ENCODE measurements around the gene NRG3. TPM values are rescaled to one million over a fixed set of nuclear protein-coding genes. Genes with fewer than 3 reads are reported as not detected.

Gene NRG3
- total RNA-seq, 4 donors from 2014 or later: 0.20 to 1.1 (median 0.84) TPM; not detected in 1

DNA sequence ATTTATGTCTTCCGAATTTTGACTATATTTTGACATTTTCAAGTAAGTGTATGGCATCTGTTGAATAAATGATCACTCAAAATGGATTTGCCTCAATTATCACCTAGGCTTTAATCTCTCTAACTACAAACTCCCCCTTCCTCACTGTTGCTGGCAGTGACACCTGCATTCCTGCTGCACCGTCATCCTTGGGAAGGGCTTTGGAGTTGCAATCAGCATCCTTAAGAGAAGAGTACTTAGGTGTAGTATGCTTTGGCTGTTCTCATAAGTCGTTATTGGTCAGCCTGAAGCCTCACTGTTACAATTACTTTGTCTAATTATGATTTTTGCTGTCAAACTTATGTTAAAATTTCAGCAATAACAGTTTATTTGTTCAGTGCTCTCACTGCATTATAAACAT is 415.0 kb downstream of the NRG3 start:
- H3K27ac ChIP-seq: no peak overlapping the region
- no peaks in the 10 kb centered on the region for H3K27me3 ChIP-seq
- TF ChIP-seq POLR2A (IDR thresholded peaks at IDR 0.05) (no peak), EP300 (IDR thresholded peaks at IDR 0.05) (no peak)
- TF ChIP-seq, protein P1, sequence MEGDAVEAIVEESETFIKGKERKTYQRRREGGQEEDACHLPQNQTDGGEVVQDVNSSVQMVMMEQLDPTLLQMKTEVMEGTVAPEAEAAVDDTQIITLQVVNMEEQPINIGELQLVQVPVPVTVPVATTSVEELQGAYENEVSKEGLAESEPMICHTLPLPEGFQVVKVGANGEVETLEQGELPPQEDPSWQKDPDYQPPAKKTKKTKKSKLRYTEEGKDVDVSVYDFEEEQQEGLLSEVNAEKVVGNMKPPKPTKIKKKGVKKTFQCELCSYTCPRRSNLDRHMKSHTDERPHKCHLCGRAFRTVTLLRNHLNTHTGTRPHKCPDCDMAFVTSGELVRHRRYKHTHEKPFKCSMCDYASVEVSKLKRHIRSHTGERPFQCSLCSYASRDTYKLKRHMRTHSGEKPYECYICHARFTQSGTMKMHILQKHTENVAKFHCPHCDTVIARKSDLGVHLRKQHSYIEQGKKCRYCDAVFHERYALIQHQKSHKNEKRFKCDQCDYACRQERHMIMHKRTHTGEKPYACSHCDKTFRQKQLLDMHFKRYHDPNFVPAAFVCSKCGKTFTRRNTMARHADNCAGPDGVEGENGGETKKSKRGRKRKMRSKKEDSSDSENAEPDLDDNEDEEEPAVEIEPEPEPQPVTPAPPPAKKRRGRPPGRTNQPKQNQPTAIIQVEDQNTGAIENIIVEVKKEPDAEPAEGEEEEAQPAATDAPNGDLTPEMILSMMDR (IDR thresholded peaks at IDR 0.05): no peak
- no peaks in the 10 kb centered on the region for H3K9me3 ChIP-seq
- DNase-seq (ENCODE audit: low spot score in 2 of 2): no peak
- no peaks in the 10 kb centered on the region for H3K4me1 ChIP-seq
- 68 to 82% methylated on average over 3 of the region's 3 CpGs for WGBS, 2 donors
- no peaks in the 10 kb centered on the region for H3K36me3 ChIP-seq
- H3K4me3 ChIP-seq: no peak overlapping the region

DNA sequence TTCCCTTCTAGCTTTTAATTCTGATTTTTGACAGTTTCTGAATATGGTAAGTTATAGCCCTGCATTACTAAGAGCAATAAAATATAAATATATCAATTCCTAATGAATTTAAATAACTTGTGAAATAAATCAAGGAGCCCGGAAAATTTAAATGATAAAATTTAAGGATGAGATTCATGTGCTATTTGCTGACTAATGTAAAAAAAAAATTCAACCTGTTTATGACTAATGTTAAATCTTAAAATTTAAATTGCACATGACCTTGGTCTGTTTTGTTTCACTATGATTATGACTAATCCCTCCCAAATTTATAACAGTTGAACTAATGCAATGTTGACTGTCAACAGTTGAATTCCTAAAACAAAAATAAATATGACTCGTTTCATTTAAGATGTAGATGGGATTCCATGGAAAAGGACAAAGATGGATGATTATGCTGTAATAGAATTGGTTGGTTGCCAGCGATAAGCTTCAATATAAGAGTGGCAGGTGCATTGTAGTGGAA is 419.9 kb downstream of the NRG3 start:
- no peaks in the 10 kb centered on the region for H3K4me1 ChIP-seq
- WGBS, 2 donors: 63 to 66% methylated on average over 3 of the region's 3 CpGs
- no peak overlapping the region for H3K27ac ChIP-seq
- no peaks in the 10 kb centered on the region for H3K36me3 ChIP-seq
- DNase-seq (ENCODE audit: low spot score in 2 of 2): no peak
- no peaks in the 10 kb centered on the region for H3K9me3 ChIP-seq
- TF ChIP-seq, protein P1 (IDR thresholded peaks at IDR 0.05): no peak
- TF ChIP-seq EP300 (IDR thresholded peaks at IDR 0.05): no peak
- no peak for TF ChIP-seq POLR2A (IDR thresholded peaks at IDR 0.05)
- H3K27me3 ChIP-seq: no peaks in the 10 kb centered on the region
- H3K4me3 ChIP-seq: no peak overlapping the region

DNA sequence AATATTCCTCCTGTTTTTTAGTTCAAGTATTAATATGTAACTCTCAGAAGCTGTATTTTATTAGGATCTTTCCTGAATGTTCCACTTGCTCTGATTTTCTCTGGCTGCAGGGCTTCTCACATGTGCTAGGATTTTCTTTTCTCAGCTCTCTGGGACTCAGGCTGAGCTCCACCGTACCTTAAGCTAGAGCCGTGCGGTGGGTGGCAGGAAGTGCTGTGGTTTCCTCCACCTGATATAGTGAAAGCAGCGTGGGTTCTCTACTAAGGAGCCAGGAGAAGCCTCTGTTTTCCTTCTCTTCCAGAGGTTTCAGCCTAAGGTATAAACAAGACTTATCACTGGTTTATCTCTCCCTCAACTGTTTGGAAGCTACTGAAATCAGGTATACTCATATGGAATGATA is 433.6 kb downstream of the NRG3 start:
- no peak overlapping the region for H3K4me3 ChIP-seq
- H3K9me3 ChIP-seq: no peaks in the 10 kb centered on the region
- WGBS, 2 donors: 79 to 88% methylated on average over 4 of the region's 4 CpGs
- H3K27me3 ChIP-seq: no peaks in the 10 kb centered on the region
- H3K36me3 ChIP-seq: no peaks in the 10 kb centered on the region
- TF ChIP-seq POLR2A (IDR thresholded peaks at IDR 0.05) (no peak), EP300 (IDR thresholded peaks at IDR 0.05) (no peak)
- TF ChIP-seq, protein P1 (IDR thresholded peaks at IDR 0.05): no peak
- no peaks in the 10 kb centered on the region for H3K4me1 ChIP-seq
- no peak overlapping the region for H3K27ac ChIP-seq
- no peak for DNase-seq (ENCODE audit: low spot score in 2 of 2)

DNA sequence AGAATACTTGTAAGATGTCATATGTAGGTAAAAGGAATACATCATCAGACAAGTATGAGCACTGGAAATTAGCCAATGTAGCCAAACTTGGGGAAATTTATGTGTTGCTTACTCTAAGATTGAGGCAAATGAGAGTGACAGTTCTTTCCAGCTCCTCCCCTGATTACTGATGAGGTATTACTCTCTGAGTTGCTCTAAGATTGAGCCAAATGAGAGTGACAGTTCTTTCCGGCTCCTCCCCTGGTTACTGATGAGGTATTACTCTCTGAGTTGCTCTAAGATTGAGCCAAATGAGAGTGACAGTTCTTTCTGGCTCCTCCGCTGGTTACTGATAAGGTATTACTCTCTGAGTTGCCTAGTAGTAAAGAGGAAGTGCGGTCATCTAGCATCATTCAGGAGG is 435.8 kb downstream of the NRG3 start:
- H3K4me3 ChIP-seq: no peak overlapping the region
- no peak for TF ChIP-seq EP300 (IDR thresholded peaks at IDR 0.05)
- TF ChIP-seq, protein P1 (IDR thresholded peaks at IDR 0.05): no peak
- TF ChIP-seq POLR2A (IDR thresholded peaks at IDR 0.05): no peak
- H3K36me3 ChIP-seq: no peaks in the 10 kb centered on the region
- WGBS, 2 donors: 61 to 79% methylated on average over 3 of the region's 3 CpGs
- no peaks in the 10 kb centered on the region for H3K9me3 ChIP-seq
- no peaks in the 10 kb centered on the region for H3K27me3 ChIP-seq
- no peak for DNase-seq (ENCODE audit: low spot score in 2 of 2)
- H3K27ac ChIP-seq: no peak overlapping the region
- no peaks in the 10 kb centered on the region for H3K4me1 ChIP-seq

DNA sequence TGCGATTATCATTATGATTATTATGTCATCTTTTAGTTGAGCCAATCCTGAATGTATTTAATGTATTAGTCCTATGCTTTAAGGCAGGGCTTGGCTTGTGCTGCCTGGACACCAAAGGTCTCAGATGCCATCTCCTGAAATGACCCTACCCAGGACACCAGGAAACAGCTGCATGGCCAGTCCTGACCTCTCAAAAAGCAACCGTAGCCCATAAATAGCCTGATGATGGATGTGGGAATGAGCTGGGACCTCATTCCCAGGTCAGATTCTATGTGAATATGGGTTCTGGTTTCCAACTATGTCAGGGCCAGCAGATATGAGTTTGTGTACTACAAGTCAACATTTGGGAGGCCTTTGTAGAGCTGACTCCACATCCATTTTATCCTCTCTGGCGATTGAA is 438.4 kb downstream of the NRG3 start:
- Histone ChIP-seq H3K36me3 (no peaks in the 10 kb centered on the region), H3K4me1 (no peaks in the 10 kb centered on the region), H3K4me3 (no peak overlapping the region), H3K27me3 (no peaks in the 10 kb centered on the region), H3K9me3 (no peaks in the 10 kb centered on the region), H3K27ac (no peak overlapping the region)
- no peak for DNase-seq (ENCODE audit: low spot score in 2 of 2)
- 56 to 65% methylated on average over 3 of the region's 3 CpGs for WGBS, 2 donors
- TF ChIP-seq, protein P1 (IDR thresholded peaks at IDR 0.05): no peak
- TF ChIP-seq POLR2A (IDR thresholded peaks at IDR 0.05) (no peak), EP300 (IDR thresholded peaks at IDR 0.05) (no peak)

Data from tibial nerve (tissue), 4 donors.